Fibroblast of lung (primary cell): ENCODE measurements around the gene DAGLB.

Experiments used
- CTCF ChIP-seq, 2 donors: IDR thresholded peaks in 1 of 2; conservative IDR thresholded peaks in 1 of 2; 1 replicate in 1 of 2; 2 replicates in 1 of 2; pipeline ENCODE4 v1.5.1; 2011 to 2012; ENCODE audit warnings: low read length in 2 of 2, control low read depth in 1 of 2, inconsistent platforms in 1 of 2, low read depth in 1 of 2, mild to moderate bottlenecking in 1 of 2
- EZH2 ChIP-seq: IDR thresholded peaks from 2 replicates; pipeline ENCODE4 v1.5.1; 2012; ENCODE audit warnings: low read length, control low read depth, mild to moderate bottlenecking; ENCODE audit errors: missing control alignments

GRCh38 chr7:6478186-6478585, 30.4 kb upstream of the DAGLB start:
- TF ChIP-seq CTCF (conservative IDR thresholded peaks at IDR 0.05 in 1 of 2, IDR thresholded peaks at IDR 0.05 in 1 of 2; ENCODE audit: low read depth in 1 of 2, low read length in 2 of 2): no peak
- TF ChIP-seq EZH2: no peak
